GM12891 (cell line): ENCODE measurements around the gene NRP1.

Experiments used
- POLR2A ChIP-seq: IDR thresholded peaks from 2 replicates; pipeline ENCODE4 v1.6.1; 2011; ENCODE audit warnings: low read depth, low read length, control low read depth
- POLR2AphosphoS5 ChIP-seq: IDR thresholded peaks from 2 replicates; pipeline ENCODE4 v1.6.1; 2011; ENCODE audit warnings: low read depth, low read length, control low read depth
- POU2F2 ChIP-seq: IDR thresholded peaks from 2 replicates; pipeline ENCODE4 v1.6.1; 2011; ENCODE audit warnings: low read depth, mild to moderate bottlenecking, control low read depth, low read length, moderate library complexity
- TAF1 ChIP-seq: IDR thresholded peaks from 2 replicates; pipeline ENCODE4 v1.6.1; 2011; ENCODE audit warnings: low read depth, low read length, control low read depth

DNA sequence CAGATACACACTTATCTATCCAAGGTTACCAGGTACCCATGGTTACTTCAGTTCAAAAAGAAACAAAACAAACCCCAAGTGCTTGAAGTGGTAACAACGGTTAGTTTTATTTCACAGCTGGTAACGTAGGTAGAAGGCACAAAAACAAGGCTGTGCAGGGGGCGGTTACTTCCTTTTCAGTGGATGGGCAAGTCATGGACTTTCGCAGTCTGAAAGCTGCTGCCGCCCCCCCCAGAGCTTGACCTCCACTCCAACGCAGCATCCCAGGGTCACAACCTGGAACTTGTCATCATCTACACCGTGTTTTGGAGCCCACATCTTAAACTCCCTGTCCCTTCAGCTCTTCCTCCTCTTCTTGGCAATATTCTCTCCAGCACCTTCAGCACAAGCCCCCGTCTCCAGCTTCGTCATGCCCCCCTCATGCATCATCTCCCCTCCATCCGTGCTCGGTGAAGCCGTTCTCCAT lies 195.3 kb downstream of the NRP1 start:
- TF ChIP-seq POLR2A = no peak
- TF ChIP-seq POLR2AphosphoS5 = no peak
- TF ChIP-seq TAF1 = no peak
- no peak for TF ChIP-seq POU2F2
